ENCODE measurements around the gene MED29. TPM values are rescaled to one million over a fixed set of nuclear protein-coding genes. Genes with fewer than 3 reads are reported as not detected.

The MED29 gene, protein sequence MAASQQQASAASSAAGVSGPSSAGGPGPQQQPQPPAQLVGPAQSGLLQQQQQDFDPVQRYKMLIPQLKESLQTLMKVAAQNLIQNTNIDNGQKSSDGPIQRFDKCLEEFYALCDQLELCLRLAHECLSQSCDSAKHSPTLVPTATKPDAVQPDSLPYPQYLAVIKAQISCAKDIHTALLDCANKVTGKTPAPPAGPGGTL
- total RNA-seq (2014; rRNA removed; shearing (Covaris generic)), result 15.7 and 28.3 TPM in 2 replicates
- 31.2 and 31.3 TPM in 2 replicates for total RNA-seq (2022)
- percentile 71 among the genes with signal in this experiment for Bru-seq, nascent RNA
- percentile 78 among the genes with signal in this experiment for BruChase-seq, experiment 1, labeled RNA remaining after a 6-hour chase
- percentile 80 among the genes with signal in this experiment for BruChase-seq, experiment 2, labeled RNA remaining after a 2-hour chase
- long read RNA-seq, transcript MED29-201 (4 exons, 3,653 nt), result major isoform, 38 of 43 reads
- long read RNA-seq, partial matches to known transcripts, result 0 of 43 reads
- long read RNA-seq, other reads (novel, unspliced or antisense), result 4 of 43 reads

DNA sequence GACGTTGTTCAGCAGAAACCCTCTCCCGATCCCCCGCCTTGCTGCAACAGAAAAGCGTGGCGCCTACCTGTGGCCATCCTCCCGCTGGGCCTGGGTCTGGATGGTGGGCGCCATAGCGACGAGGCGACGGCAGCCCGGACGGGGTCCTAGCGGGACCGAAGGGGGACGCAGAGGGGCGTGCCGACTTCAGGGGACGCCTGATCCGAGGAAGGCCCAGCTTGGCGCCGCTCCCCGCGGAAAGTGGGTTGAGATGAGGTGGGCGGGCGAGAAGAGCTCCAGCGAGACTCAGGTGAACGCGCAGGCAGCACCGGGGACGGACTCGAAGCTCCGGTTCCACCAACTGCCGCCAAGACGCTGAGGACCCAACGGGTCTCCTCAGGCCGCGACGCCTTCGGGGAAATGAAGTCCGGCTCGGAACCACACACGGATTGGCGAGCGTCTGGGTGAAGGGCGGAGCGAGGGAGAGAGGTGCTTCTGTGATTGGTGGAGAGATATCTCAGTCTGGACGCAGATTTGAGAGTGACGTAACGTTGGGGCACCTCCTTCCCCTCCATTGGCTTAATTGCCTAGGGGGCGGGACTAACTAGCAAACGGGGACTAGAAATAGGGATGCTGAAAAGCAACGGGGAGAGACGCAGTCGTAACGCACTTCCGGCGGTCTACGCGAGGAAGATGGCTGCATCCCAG is at the start of gene MED29, which contains the start of gene PAF1:
TSS of gene MED29 (plus strand) at position 628 of the 687 bp plus-strand sequence. CDS start at position 673, 45 bp downstream.
TSS of gene PAF1 (minus strand) at position 356 of the 687 bp plus-strand sequence. CDS start at position 114, 242 bp downstream.
- H3K79me2 ChIP-seq (ENCODE audit: insufficient read depth, low read depth, low read length), result peaks cover 25% of the 10 kb centered on the region
- H3K4me1 ChIP-seq (ENCODE audit: insufficient read depth, low read length, poor library complexity, severe bottlenecking), result peaks cover 24% of the 10 kb centered on the region
- H4K20me1 ChIP-seq (ENCODE audit: insufficient read depth, low read length), result no peaks in the 10 kb centered on the region
- CTCF ChIA-PET (ENCODE audit: unreplicated experiment), result no interaction called here
- H2AFZ ChIP-seq (ENCODE audit: low read length), result peak within 1 kb of the TSS; percentile 71
- peaks cover 57% of the 10 kb centered on the region for H3K36me3 ChIP-seq (ENCODE audit: insufficient read depth, low read length)
- POLR2A ChIA-PET, result interaction anchor here (0.7 to 2.0 kb wide), 5 partner anchors 10 to 179 kb away, joined by 3 to 6 read pairs (median 4); partner anchors contain the start of genes PLEKHG2 and SUPT5H
- peak within 1 kb of the TSS; percentile 86 for H3K4me3 ChIP-seq (ENCODE audit: low read depth, low read length, poor library complexity, severe bottlenecking)
- H3K27ac ChIP-seq (ENCODE audit: low read depth, low read length, poor library complexity, severe bottlenecking), result peak within 1 kb of the TSS; percentile 84
- no peaks in the 10 kb centered on the region for H3K9me3 ChIP-seq (ENCODE audit: low read length)
- peak within 1 kb of the TSS; percentile 83 for H3K4me2 ChIP-seq (ENCODE audit: low read length)
- BruUV-seq (replicated peaks), result no TSS peak
- no peak for TF ChIP-seq EZH2phosphoT487 (IDR thresholded peaks at IDR 0.05; ENCODE audit: borderline replicate concordance, low read depth, low read length)
- TF ChIP-seq, protein P1, sequence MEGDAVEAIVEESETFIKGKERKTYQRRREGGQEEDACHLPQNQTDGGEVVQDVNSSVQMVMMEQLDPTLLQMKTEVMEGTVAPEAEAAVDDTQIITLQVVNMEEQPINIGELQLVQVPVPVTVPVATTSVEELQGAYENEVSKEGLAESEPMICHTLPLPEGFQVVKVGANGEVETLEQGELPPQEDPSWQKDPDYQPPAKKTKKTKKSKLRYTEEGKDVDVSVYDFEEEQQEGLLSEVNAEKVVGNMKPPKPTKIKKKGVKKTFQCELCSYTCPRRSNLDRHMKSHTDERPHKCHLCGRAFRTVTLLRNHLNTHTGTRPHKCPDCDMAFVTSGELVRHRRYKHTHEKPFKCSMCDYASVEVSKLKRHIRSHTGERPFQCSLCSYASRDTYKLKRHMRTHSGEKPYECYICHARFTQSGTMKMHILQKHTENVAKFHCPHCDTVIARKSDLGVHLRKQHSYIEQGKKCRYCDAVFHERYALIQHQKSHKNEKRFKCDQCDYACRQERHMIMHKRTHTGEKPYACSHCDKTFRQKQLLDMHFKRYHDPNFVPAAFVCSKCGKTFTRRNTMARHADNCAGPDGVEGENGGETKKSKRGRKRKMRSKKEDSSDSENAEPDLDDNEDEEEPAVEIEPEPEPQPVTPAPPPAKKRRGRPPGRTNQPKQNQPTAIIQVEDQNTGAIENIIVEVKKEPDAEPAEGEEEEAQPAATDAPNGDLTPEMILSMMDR (conservative IDR thresholded peaks at IDR 0.05; ENCODE audit: low read length), result peak; percentile 57; the same call in 1 of the 2 replicates
- no peaks in the 10 kb centered on the region for H3K9me2 ChIP-seq (ENCODE audit: insufficient read depth, low read length)
- DNase-seq (ENCODE audit: low spot score), result peak; percentile 99
- intact Hi-C loops (cut with micrococcal nuclease; ENCODE audit: unreplicated experiment), result loop anchor here (1.0 to 2.0 kb wide), 2 partner anchors 49 to 142 kb away; partner anchors contain the start of genes EID2B and SAMD4B

DNA sequence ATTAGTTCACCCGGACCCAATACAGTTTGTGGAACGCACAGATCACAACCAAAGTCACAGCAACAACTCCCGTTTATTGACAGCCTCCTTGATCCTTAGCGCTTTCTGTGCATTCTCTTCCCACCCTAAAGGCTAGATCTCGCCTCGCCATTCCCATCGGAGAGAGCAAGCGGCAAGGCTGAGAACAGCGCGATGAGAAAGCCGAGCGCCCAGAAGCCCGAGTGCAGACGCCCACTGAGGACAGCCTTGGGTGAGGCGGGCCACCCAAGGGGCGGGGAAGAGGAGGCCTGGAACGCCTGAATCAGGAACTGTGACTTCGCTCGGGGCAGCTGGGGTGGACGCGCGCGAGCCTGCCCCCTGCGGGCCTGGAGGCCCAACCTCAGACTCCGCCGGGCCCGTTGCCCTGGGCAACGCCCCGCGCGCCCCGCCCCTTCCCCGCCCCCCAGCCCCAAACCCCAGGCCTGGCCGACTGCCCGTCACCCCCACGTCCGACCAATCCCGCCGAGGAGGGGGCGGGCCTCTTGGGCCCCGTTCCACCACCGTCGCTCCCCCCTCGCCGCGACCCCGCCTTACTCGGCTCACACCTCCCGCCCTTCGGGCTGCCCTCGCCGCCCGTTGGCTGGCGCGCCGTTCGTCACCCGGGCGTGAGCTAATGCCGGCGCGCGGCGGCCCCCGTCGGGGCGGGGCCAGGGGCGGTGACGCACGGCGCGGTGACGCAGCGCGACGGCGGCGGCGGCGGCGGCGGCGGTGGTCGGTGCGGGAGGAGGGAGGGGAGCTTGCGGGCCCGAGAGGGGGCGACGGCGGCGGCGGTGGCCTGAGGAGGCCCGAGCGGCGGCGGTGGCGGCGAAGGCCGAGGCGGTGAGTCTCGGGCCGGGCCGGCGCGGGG is 49.2 kb upstream of the MED29 start, which contains the start of gene SAMD4B:
TSS of gene SAMD4B (plus strand) at position 703 of the 886 bp plus-strand sequence. CDS start 14,473 bp downstream, outside the sequence.
- CTCF ChIA-PET (ENCODE audit: unreplicated experiment), result interaction anchor here (0.6 kb wide), 1 partner anchor 12 kb away, joined by 3 read pairs; no protein-coding TSS in a partner anchor
- TF ChIP-seq, protein P1 (conservative IDR thresholded peaks at IDR 0.05; ENCODE audit: low read length), result peak; percentile 68
- TF ChIP-seq EZH2phosphoT487 (IDR thresholded peaks at IDR 0.05; ENCODE audit: borderline replicate concordance, low read depth, low read length), result no peak
- Histone ChIP-seq H2AFZ (ENCODE audit: low read length) (peak within 1 kb of the TSS; percentile 66; the same call in 1 of the 2 replicates), H3K27ac (ENCODE audit: low read depth, low read length, poor library complexity, severe bottlenecking) (peak within 1 kb of the TSS; percentile 71), H3K4me3 (ENCODE audit: low read depth, low read length, poor library complexity, severe bottlenecking) (peak within 1 kb of the TSS; percentile 96), H3K36me3 (ENCODE audit: insufficient read depth, low read length) (peaks cover 14% of the 10 kb centered on the region; the same call in 1 of the 2 replicates), H3K4me2 (ENCODE audit: low read length) (peak within 1 kb of the TSS; percentile 99), H3K9me2 (ENCODE audit: insufficient read depth, low read length) (no peaks in the 10 kb centered on the region), H4K20me1 (ENCODE audit: insufficient read depth, low read length) (peaks cover 19% of the 10 kb centered on the region; the same call in 1 of the 2 replicates), H3K79me2 (ENCODE audit: insufficient read depth, low read depth, low read length) (peaks cover 20% of the 10 kb centered on the region; the same call in 1 of the 2 replicates), H3K4me1 (ENCODE audit: insufficient read depth, low read length, poor library complexity, severe bottlenecking) (peaks cover 48% of the 10 kb centered on the region), H3K9me3 (ENCODE audit: low read length) (no peaks in the 10 kb centered on the region)
- POLR2A ChIA-PET, result interaction anchor here (0.6 to 1.2 kb wide), 3 partner anchors 12 to 111 kb away, joined by 3 read pairs; no protein-coding TSS in a partner anchor
- BruUV-seq (replicated peaks), result no TSS peak
- intact Hi-C loops (cut with micrococcal nuclease; ENCODE audit: unreplicated experiment), result loop anchor here (1.0 kb wide), 2 partner anchors 49 to 70 kb away; partner anchors contain the start of genes MED29, PAF1 and PLEKHG2
- peak; percentile 99 for DNase-seq (ENCODE audit: low spot score)
